Cardiac fibroblast (primary cell): ENCODE results near the gene TSPAN15.
A peak's percentile ranks its signal among the peaks of the same experiment; 100 is the strongest.

ENCODE experiments used
- DNase-seq, 2 donors: peaks; one replicate each; pipeline versions ENCODE4 v3.0.0 to v3.0.0-alpha.2; 2010; ENCODE audit warnings: low read depth in 2 of 2
- H3K4me3 ChIP-seq, 2 donors: replicated peaks in 1 of 2; 1 replicate in 1 of 2; 2 replicates in 1 of 2; pipeline ENCODE4 v1.5.1; 2011; ENCODE audit warnings: low read depth in 2 of 2, low read length in 2 of 2, mild to moderate bottlenecking in 2 of 2, moderate library complexity in 1 of 2
- CTCF ChIP-seq: IDR thresholded peaks from one replicate; pipeline ENCODE4 v1.5.1; 2011; ENCODE audit warnings: low read depth, mild to moderate bottlenecking, low read length, inconsistent platforms

The TSPAN15 gene

GRCh38 chr10:69508738-69509340, 57.6 kb downstream of the TSPAN15 start:
- DNase-seq = no peak
- H3K4me3 ChIP-seq = no peak overlapping the region
- TF ChIP-seq CTCF = no peak

DNA sequence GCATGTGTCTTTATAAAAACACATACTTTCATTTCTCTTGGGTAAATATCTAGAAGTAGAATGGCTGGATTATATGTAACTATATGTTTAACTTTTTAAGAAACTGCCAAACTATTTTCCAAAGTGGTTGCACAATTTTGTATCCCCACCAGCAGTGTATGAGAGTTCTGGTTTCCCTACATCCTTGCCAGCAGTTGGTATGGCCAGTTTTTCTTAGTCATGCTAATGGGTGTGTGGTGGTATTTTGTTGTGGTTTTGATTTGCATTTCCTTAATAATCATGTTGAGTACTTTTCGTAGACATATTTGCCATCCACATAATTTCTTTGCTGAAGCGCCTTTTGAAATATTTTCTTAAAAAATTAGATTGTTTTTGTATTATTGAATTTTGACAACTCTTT, 61.6 kb downstream of the TSPAN15 start:
- TF ChIP-seq CTCF = no peak
- H3K4me3 ChIP-seq = no peak overlapping the region
- peak; percentile 16 to 22 for DNase-seq

DNA sequence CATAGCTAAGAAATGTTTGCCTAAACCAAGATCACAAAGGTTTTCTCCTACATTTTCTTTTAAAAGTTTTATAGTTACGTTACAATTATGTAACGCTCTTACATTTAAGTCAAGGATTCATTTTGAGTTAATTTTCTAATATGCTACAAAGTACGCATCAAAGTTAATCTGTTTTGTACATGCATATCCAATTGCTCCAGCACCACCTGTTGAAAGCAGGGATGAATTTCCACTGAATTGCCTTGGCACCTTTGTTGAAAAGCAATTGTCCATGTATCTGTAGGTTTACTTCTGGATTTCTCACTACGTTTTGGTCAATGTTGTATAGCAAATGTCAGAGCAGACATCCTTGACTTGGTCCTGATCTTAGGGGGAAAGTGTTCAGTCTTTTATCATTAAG, 62.4 kb downstream of the TSPAN15 start:
- no peak for DNase-seq
- no peak for TF ChIP-seq CTCF
- no peak overlapping the region for H3K4me3 ChIP-seq

DNA sequence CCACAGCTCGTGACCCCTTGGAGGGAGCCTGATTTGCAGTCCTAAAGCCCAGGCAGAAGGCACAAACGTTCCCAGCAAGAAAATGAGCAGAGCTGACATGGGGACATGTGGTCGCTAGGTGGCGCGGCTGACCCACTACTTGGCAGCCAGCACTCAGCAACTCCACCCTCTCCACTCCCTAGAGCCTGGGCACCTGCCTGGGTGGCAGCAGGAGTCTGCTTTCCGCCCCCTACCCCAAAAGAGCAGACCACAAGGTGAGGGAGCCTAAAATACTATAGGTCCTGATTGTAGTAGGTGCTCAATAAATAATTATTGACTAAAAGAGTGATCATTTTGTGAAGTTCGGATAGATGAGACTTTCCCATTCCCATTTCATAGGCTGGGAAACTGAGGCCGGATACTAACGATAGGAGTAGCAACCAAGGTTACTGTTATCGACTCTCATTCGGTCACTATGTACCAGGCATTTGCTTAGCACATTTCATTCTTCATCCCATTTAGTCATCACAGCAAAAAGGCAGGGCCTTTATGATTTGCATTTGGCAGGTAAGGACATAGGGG, 64.5 kb downstream of the TSPAN15 start:
- no peak overlapping the region for H3K4me3 ChIP-seq
- DNase-seq = peak; percentile 73 to 74
- peak; percentile 87 for TF ChIP-seq CTCF

GRCh38 chr10:69516316-69516715, 65.1 kb downstream of the TSPAN15 start:
- no peak overlapping the region for H3K4me3 ChIP-seq
- peak in 1 of 2 donors; percentile 2 for DNase-seq
- peak; percentile 19 for TF ChIP-seq CTCF

- TF ChIP-seq CTCF = no peak
- DNase-seq = no peak
- no peak overlapping the region for H3K4me3 ChIP-seq
Observed at GRCh38 chr10:69516796-69517195, 65.5 kb downstream of the TSPAN15 start.
